Stimulated activated CD8-positive, alpha-beta memory T cell treated with anti-CD3 and anti-CD28 coated beads, Interleukin-4, amount 100 ng/mL, for 1 hour (primary cell): Measurements from ENCODE around the gene AK1.

Experiments used
- DNase-seq, 2 donors: peaks; one replicate each; pipeline ENCODE4 v3.0.0-alpha.2; 2020; ENCODE audit warnings: low read depth in 2 of 2, low spot score in 1 of 2

AK1 gene

GRCh38 chr9:127822108-127822507 lies 55.4 kb downstream of the AK1 start:
- DNase-seq: no peak

GRCh38 chr9:127818574-127818973 lies 58.9 kb downstream of the AK1 start:
- DNase-seq: no peak

GRCh38 chr9:127817881-127818434 lies 59.5 kb downstream of the AK1 start:
- DNase-seq: no peak

GRCh38 chr9:127816728-127817127 lies 60.7 kb downstream of the AK1 start:
- no peak for DNase-seq
